AML-193 (cell line): ENCODE measurements around the gene TSPAN8.
"Not testable (repeated sequence)": the region's sequence is repeated elsewhere in the genome, so short reads cannot be mapped to it uniquely, and the experiment has no call there.

Source experiments
- DNase-seq, 2 experiments: peaks; one replicate each; lab custom pipeline; 2025; lab: John Stamatoyannopoulos, UW

Gene TSPAN8

GRCh38 chr12:71157601-71158233, at the start of gene TSPAN8:
TSS of gene TSPAN8 (minus strand) at chr12:71157999. CDS start at chr12:71157678, 321 bp downstream.
- no peak for DNase-seq

- no peak for DNase-seq
Observed at GRCh38 chr12:71201136-71201679, 43.4 kb upstream of the TSPAN8 start.

- no peak for DNase-seq
Observed at GRCh38 chr12:71200706-71201105, 42.9 kb upstream of the TSPAN8 start.

- DNase-seq = no peak
Observed at GRCh38 chr12:71197460-71197859, 39.7 kb upstream of the TSPAN8 start.

GRCh38 chr12:71195338-71195896, 37.6 kb upstream of the TSPAN8 start:
- DNase-seq = no peak

GRCh38 chr12:71194657-71195056, 36.9 kb upstream of the TSPAN8 start:
- no peak for DNase-seq

- DNase-seq = no peak
Observed at GRCh38 chr12:71193041-71193440, 35.2 kb upstream of the TSPAN8 start.

- DNase-seq = no peak
Observed at GRCh38 chr12:71191509-71192196, 33.9 kb upstream of the TSPAN8 start.

GRCh38 chr12:71190822-71191221, 33.0 kb upstream of the TSPAN8 start:
- no peak for DNase-seq

GRCh38 chr12:71187379-71187778, 29.6 kb upstream of the TSPAN8 start:
- DNase-seq = no peak

- DNase-seq = no peak
Observed at GRCh38 chr12:71186571-71187288, 28.9 kb upstream of the TSPAN8 start.

- no peak for DNase-seq
Observed at GRCh38 chr12:71183846-71184245, 26.0 kb upstream of the TSPAN8 start.

- no peak for DNase-seq
Observed at GRCh38 chr12:71183018-71183417, 25.2 kb upstream of the TSPAN8 start.

- DNase-seq = no peak
Observed at GRCh38 chr12:71178162-71178561, 20.4 kb upstream of the TSPAN8 start.

- DNase-seq = no peak
Observed at GRCh38 chr12:71174825-71175224, 17.0 kb upstream of the TSPAN8 start.

- DNase-seq = no peak
Observed at GRCh38 chr12:71174146-71174545, 16.3 kb upstream of the TSPAN8 start.

GRCh38 chr12:71170456-71170855, 12.7 kb upstream of the TSPAN8 start:
- no peak for DNase-seq

GRCh38 chr12:71169286-71169685, 11.5 kb upstream of the TSPAN8 start:
- no peak for DNase-seq

- DNase-seq = no peak
Observed at GRCh38 chr12:71166862-71167496, 9.2 kb upstream of the TSPAN8 start.

- no peak for DNase-seq
Observed at GRCh38 chr12:71166280-71166679, 8.5 kb upstream of the TSPAN8 start.

- not testable (repeated sequence) for DNase-seq
Observed at GRCh38 chr12:71165780-71166179, 8.0 kb upstream of the TSPAN8 start.
